Suppressor macrophage (primary cell): ENCODE measurements around the gene STARD10.
A peak's percentile ranks its signal among the peaks of the same experiment; 100 is the strongest.

Experiments
- DNase-seq, 4 experiments: peaks; one replicate each; pipeline ENCODE4 v3.0.0-alpha.2; 2020 to 2022

The STARD10 gene

DNA sequence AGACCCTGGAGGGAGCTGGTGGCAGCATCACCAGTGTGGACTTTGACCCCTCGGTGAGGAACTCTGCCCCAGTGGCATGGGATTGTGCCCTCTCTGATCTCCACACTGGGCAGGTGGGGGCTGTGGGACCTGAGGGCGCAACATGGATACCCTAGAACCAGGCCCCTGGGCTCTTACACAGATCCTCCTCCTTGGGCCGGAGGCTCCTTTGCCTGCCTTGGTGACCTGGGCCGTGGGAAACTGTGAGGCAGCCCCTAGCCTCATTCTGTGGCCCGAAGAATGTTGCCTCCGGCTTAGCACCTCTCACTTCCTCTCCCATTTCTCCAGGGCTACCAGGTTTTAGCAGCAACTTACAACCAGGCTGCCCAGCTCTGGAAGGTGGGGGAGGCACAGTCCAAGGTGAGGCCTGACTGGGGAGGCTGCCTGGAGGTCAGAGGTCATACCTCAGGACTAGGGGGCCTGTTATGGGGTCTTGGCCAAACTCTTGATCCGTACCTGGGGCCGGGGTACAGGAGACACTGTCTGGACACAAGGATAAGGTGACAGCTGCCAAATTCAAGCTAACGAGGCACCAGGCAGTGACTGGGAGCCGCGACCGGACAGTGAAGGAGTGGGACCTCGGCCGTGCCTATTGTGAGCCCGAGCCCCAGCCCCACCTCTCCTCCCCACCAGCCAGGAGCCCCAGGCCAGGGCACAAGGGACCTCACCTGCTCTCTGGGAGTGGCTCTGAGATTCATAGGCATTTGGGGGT, 32.5 kb upstream of the STARD10 start:
- DNase-seq: no peak

DNA sequence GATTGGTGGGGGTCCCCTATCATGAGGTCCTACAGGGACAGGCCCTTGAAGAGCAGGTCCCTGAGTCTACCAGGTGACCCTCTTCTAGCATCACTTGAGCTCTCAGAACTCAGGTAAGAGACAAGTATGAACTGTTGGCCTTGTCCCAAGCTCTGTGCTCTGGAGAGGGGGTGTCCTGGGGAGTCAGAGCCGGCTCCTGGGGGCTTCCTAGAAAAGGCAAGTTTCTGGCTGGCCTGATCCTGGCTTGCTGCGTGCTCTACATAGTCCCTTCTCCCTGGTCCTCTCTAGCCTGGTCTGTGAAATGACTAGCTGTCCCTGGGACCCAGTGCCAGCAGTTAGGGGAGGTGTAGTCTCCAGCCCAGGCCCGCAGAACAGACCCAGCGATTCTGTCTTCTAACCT, 31.8 kb upstream of the STARD10 start:
- no peak for DNase-seq

DNA sequence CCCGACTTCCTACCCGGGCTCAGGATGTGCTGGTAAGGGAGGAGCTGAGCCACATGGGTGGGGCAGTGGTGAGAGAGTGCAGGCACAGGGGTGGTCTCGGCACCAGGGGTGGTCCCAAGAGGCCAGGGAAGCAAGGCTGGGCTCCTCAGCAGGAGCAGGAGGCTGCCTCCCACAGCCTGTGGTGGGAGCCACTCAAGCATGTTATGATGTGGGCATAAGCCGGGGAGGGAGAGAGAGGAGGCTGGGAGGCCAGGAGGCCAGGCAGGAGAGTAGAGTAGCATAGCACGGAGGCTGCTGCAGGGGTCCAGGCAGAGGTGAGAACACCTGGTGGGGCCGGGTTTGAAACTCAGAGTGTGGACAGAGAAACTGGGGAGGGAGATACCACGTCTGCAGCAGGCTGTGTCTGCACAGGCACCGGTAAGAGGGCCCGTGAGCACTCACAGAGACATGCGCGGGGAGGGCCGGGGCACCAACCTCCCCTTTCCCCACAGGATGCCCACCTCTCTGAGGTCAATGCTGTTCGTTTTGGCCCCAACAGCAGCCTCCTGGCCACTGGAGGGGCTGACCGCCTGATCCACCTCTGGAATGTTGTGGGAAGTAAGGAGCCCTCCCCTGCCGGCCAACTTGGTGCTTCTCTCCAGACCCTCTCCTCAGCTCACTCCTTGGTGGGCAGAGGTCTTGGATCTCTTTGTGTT, 31.1 kb upstream of the STARD10 start:
- DNase-seq: no peak

DNA sequence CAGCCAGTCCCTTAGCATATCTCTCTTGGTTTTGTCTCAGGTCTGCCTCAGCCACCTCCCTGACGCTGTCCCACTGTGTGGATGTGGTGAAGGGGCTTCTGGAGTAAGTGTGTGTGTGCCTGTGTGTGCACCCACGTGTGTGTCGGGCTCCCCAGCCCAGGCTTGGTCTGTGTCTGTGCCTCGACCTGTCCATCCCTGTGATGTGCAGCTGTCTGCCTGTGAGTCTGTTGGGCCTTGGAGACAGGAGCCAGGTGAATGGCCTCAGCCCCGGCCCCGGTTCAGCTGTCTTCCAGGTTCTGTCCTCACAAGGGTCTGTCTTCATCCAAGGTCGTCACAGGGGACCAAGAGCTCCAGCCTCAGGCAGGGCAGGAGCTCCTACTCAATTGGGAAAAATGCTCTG, 30.2 kb upstream of the STARD10 start:
- DNase-seq: no peak

DNA sequence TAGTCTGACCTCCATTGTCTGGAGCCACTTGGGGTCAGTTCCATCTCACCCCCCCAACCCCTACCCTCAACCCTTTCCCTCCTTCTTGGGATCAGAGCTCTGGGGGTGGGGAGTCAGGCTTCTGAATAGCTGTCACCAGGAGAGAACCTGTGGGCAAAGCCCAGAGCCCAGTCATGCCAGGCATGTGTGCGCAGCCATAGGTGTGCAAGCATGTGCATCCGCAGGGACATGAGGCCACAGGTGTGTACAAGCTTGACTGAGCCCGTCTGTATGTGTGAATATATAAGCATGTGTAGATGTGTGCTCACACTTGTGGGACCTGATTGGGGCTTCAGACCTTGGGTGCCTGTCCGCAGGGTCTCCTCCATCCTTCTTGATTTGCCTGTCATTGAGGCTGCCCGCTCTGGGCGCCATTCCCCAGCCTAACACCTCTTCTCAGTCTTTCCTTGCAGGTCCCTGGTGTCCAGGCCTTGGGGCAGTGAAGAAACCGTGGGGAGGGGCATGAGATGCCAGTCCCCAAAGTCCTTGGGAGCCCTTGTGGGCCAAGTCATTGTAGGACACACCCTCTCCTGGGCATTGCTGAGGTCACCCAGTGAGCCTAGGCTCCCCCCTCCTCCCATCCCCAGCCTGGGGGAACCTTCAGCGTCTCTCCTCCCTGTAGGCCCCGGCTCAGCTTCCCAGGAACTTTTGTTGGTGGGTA, 29.4 kb upstream of the STARD10 start:
- DNase-seq: no peak

DNA sequence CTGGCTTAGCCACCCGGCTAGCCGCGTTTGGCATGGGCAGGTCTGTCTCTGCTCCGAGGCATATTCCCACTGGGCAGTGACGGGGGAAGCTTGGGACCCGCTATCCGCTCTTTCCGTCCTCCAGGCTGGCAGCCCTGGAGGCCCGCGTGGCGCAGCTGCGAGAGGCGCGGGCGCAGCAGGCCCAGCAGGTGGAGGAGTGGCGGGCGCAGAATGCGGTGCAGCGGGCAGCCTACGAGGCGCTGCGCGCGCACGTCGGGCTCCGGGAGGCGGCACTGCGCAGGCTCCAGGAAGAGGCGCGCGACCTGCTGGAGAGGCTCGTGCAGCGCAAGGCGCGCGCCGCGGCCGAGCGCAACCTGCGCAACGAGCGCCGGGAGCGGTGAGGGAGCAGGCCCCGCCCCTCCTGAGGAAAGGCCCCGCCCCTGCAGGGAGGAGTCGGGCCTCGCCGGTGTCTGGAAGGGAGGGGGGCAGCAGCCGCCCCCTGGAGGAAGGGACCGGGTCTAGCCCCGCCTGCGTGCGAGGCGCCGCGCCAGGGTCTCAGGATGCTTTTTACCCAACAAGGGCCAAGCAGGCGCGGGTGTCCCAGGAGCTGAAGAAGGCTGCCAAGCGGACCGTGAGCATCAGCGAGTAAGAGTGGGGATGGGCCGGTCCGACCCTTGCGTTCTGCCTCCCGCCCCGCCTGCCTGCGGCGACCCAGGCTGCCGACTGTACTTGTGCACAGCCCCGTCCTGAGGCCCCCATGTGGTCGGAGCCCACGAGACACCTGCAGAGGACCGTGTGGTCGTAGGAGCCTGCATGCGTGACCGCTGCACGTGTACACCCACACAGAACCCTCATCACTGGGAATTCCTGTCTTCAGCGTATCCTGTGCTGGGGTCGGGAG, 28.3 kb upstream of the STARD10 start:
- DNase-seq: peak; percentile 57 to 83 (median 72)

DNA sequence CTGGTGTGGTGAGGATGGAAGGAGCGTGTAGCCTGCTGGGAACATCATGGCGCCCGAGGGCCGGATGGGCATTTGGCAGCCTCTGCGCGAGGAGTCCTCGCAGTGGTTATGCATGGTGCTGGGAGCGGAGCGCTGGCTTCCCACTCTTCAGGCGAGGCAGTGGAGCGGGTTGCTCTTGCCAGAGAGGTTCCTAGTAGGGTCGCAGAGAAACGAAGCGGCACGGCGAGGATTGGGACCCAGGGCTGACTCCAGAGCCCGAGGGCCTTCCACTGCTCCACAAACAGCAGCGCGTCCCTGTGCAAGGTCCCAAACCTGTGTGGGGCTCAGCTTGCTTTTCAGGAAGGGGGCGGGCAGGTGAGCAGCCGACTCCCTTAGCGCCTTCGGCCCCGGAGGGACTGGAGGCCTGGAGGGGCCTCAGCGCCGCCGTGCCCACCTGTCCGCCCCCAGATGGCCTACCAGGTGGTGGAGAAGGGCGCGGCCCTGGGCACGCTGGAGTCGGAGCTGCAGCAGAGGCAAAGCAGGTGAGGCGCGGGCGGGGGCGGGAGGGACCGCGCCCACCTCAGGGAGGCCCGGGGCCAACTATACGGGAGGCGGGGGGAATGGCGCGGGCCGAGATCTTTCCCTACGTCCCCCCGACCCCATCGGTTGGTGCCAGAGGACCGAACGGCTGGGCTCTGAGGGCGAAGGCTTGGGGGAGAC, 27.5 kb upstream of the STARD10 start:
- DNase-seq: no peak

DNA sequence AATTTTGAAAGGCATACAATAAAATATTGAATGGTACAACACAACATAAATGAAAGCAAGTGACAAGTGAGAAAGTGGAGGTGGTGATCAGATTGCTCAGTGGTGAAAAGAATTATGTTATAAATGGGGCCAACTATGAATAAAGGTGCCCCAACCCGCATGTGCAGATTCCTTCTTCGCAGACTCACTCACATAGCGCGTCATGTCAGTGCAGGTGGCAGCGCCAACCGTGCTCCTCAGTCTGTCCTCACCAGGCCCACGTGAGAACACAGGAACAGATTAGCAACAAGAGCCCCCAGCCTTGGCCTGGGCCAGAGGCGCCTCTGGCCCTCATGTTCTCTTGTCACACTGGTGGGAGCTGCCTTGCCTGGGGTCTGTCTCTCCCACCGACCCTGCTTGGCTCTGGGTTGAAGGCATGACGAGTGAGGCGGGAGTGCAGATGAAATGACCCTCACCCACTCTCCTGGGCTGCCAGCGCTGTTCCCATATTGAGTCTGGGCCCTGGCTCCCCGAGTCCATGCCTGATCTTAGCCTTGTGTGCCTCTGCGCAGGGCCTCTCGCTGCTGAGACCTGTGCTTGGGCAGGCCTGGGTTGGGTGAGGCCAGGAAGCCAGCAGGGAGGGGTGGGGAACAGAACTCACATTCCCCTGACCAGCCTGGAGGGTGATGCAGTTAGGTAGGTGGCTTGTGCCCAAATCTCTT, 26.7 kb upstream of the STARD10 start:
- DNase-seq: no peak

DNA sequence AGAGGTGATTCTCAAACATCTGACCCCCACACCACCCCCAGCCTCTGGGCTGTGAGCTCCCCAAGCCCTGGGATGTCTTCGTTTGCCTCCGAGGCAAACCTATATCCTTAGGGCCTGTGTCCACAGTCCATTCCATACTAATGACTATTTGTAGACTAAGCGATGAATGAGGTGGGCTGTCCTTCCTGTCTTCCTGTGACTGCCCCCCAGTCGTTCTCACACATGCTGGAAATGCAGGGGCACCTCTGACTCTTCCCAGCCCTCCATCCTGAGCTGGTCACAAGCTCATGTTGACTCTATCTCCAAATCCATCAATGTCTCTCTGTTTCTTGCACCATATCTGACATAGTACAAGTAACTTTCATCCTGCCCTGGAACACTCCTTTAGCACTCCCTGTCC, 25.1 kb upstream of the STARD10 start:
- no peak for DNase-seq

DNA sequence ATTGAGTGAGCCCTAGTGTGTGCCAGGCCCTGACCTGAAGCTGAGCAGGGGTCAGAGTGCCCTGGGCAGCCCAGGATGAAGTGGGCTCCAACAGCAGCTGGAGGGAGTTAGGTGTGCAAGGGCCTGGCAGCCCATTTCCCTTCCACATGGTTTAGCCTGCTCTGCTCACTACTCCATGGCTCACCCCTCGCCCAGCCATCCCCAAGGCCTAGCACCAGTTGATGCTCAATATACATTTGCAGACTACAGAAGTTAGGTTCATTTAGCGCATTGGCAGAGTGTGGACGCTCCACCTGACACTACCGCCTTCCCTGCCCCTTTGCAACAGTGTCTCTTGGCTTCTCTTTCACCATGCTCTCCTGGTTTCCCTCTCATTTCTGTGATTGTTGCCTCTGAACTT, 24.1 kb upstream of the STARD10 start:
- DNase-seq: no peak

DNA sequence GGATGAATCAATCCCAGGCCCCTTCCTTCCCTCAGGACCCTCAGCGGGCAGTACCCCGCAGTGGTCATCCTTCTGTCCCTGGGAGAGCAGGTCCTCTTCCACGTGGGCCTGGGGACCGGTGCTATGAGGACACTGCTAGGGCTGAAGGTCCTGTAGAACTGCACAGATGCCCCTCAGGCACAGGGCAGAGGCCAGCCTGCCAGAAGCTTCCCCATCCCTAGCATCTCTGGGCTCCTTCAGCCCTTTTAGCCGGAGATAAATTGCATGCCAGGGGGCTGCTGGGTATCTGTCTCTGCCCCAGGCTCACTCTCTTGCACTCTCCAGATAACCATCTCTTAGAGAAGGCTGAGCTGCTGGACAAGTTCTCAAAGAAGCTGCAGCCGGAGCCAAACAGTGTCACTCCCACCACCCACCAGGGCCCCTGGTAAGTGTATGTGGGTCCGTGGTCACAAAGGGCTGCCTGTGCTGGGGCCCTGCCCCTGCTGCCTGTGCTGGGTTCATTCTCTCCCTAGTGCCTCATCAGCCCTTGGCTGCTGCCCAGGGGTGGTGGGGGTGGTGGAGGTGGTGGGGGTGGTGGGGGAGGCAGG, 22.6 kb upstream of the STARD10 start:
- no peak for DNase-seq

DNA sequence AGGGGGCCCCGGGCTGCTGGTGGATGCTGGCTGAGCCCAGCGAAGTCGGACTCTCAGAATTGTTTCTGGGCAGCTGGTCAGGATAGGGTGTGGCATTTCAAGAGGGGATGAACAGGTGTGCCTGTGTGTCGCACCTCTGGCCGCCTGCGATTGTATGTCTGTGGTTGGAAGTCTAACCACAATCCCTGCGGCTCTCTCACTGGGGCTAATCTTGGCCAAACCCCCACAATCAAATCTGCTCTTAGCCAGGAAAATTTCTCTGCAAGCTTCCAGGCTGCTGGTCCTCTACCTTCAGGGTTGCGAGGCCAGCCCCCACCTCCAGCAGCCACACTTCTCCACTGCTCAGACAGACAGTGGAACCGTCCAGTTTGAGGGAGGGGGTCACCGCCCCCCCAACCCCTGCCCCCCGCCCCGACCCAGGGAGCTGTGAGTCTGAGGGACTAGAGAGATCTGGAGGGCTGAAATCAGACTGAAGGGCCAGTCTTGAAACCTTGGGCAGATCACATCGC, 21.3 kb upstream of the STARD10 start:
- no peak for DNase-seq

DNA sequence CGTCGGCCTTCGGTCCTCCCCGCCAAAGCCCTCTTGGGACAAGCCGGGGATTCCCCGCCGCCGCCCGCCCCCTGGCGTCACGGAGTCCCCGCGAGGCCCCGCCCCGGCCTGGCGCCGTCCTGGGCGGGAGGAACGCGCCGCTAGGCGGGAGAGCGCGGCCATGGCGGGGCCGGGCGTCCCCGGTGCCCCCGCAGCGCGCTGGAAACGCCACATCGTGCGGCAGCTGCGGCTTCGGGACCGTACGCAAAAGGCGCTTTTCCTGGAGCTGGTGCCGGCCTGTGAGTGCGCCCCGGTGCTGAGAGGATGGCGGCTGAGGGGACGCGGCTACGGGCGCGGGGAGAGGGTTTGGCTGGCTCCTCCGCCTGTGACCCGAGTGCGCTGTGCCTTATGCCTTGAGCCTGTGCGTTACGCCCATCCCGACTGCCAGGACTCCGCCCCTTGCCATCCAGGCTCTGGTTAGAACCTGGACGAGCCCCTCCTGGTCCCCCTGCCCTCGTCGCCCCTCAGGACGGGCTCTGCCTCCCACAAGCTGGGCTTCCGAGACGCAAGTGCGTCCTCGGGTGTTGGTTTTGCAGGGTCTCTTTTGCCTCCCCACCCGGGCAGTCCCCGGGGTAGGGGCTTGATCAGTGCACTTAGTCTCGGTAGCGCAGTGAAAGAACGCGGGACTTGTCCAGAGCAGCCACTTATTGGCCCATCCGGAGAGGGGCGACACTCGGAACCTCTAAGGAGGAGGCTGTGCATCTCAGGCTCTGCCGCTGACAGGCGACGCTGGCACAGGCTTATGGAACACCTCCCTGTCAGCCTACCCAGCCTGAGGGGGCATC, 20.7 kb upstream of the STARD10 start, which contains the start of gene ATG16L2:
Gene ATG16L2 (plus strand): TSS at position 126 of the 824 bp plus-strand sequence. CDS start 35 bp downstream, at position 161.
- peak; percentile 94 to 98 (median 96) for DNase-seq

DNA sequence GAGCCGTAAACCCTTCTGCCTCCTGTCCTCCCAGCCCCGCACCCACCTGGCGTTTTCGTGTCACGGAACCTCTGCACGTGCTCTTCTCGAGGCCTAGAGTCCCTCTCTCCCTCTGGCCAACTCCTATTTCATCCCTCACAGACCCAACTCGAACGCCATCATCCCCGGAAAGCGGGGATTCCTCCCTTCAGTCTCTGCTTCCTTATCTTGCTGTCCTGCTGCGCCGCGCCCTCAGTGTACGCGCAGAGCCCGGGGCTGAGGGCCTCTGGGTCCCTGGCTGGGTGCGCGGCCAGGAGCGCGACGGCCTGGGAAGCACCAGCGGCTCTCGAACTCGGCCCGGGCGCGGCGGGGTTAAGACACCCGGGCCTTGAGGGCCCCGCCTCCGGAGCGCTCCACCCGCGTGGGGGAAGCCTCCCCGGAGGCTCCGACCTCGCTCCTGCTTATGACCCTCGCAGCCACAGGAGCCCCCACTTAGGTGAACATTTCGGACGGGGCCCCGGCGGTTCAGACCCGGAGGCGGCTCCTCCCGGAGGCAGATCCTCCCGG, 20.0 kb upstream of the STARD10 start:
- peak; percentile 85 to 96 (median 92) for DNase-seq

DNA sequence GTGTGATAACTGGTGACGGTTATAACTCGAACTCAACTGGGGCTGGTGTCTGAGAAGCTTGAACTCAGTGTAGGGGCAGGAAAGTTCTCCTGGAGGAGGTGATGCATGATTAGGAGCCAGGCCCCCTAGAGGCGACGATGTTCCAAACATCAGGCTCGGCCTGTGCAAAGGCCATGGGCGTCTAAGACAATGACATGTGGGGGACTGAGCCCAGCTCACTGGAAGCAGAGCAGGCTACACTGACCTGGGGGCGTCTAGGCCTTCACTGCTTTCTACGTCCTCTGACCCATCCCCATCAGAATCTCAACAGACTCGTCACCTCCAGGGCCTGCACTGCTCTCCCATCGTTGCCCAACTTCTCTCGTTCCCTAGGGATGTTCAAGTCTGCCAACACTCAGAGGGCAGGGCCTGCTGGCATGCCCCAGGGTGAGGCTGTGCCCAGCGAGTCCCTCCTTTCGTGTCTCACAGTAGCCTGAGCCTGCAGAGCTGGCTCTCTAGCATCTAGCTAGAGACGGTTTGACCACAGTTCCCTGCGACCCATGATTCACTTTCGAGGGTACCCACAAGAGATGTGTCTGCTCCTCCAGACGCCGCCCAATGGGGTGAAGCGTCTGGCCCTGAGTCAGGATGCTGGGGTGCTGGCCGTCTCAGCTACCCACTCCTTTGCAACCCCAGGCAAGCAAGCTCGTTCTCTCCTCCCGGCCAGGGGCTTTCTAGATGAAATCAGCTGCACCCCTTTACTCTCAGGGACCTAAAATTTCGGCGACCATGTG, 19.3 kb upstream of the STARD10 start:
- peak; percentile 78 to 85 (median 82) for DNase-seq

DNA sequence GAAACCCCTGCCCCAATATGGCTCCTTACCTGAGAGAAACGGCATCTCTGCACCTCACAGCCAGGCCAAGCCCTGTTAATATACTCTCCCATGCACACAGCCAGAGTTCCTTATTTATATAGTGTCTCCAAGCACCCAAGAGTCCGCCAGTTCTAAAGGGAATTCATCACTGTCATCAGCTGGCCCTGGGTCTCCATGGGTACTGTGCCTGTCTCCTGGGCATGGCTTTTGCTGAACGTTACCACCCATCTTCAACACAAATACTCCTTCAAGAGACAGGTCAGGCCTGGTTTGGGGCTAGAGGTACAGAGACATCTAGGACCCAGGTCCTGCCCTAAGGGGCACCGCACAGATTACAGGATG, 18.7 kb upstream of the STARD10 start:
- peak; percentile 42 to 67 (median 54) for DNase-seq

DNA sequence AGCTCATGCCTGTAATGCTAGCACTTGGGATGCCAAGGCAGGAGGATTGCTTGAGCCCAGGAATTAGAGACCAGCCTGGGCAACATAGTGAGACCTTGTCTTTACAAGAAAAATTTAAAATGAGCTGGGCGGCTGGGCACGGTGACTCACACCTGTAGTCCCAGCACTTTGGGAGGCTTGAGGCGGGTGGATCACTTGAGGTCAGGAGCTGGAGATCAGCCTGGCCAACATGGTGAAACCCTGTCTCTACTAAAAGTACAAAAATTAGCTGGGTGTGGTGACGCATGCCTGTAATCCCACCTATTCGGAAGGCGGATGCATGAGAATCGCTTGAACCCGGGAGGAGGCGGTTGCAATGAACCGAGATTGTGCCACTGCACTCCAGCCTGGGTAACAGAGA, 17.8 kb upstream of the STARD10 start:
- DNase-seq: peak in 3 of 4 experiments; percentile 32 to 39 (median 37)

DNA sequence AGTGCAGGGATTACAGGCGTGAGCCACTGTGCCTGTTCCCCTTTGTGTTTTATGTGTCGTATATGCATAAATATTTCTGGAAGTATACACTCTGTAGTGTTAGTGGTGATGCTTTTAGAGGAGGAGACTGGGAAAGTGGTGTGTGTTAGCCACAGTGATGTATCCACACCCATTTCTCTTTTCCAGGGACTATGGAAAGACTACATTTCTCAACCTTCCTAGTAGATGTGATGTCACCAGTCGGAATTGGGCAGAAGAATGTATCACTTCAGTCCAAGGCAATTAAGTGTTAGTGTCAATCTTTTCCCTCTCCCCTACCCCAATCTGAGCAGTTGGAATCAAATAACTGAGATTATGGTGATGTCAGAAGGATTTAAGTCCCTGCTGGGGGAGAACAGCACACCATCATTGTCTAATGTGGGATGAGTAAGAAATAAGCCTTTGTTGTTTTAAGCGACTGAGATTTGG, 14.5 kb upstream of the STARD10 start:
- peak in 3 of 4 experiments; percentile 69 to 89 (median 77) for DNase-seq
